ENCODE data around the gene ZDHHC7. TPM values are rescaled to one million over a fixed set of nuclear protein-coding genes. Genes with fewer than 3 reads are reported as not detected.

The ZDHHC7 gene
- total and polyA plus RNA-seq, 9 of the 15 experiments (the other 6 are each of a cell fraction or from before 2014, with no cell fraction given) = 1.7 to 49.7 (median 37.4) TPM

GRCh38 chr16:85025781-85026653 is 14.7 kb upstream of the ZDHHC7 start (continued):
- TF ChIP-seq RREB1 (CRISPR knock-in tag; IDR thresholded peaks at IDR 0.05) (0 out of 2 replicates have a peak, but pooled peaks have one; percentile 22), MAZ (CRISPR knock-in tag; conservative IDR thresholded peaks at IDR 0.05 in 1 of 2, IDR thresholded peaks at IDR 0.05 in 1 of 2) (0 out of 4 replicates have a peak, but pooled peaks of 1 of the 2 experiments have one; percentile 28), PKNOX1 (IDR thresholded peaks at IDR 0.05) (peak; percentile 49; the same call in 1 of the 2 replicates), SMARCE1 (IDR thresholded peaks at IDR 0.05) (peak; percentile 69; the same call in 1 of the 2 replicates), NR2C1 (IDR thresholded peaks at IDR 0.05) (peak; percentile 53; the same call in 1 of the 2 replicates), NR2C1 (tag; IDR thresholded peaks at IDR 0.05) (no peak; the same call in 1 of the 2 replicates), BHLHE40 (IDR thresholded peaks at IDR 0.05; ENCODE audit: low read length) (peak; percentile 3; the same call in 1 of the 2 replicates), C11orf30 (IDR thresholded peaks at IDR 0.05; ENCODE audit: low read depth) (peak; percentile 83), HDAC1 (IDR thresholded peaks at IDR 0.05) (0 out of 4 replicates have a peak, but pooled peaks of 1 of the 2 experiments have one; percentile 23), SOX6 (IDR thresholded peaks at IDR 0.05) (peak; percentile 62), KDM1A (IDR thresholded peaks at IDR 0.05) (peak; percentile 35 to 60; a peak in 2 of 4 replicates), ZFX (CRISPR knock-in tag; IDR thresholded peaks at IDR 0.05) (peak; percentile 46; the same call in 1 of the 2 replicates), SP1 (CRISPR knock-in tag; IDR thresholded peaks at IDR 0.05) (peak; percentile 77), SMAD3 (CRISPR knock-in tag; conservative IDR thresholded peaks at IDR 0.05) (0 out of 2 replicates have a peak, but pooled peaks have one; percentile 21), ZNF431 (CRISPR knock-in tag; IDR thresholded peaks at IDR 0.05) (no peak), NFE2 (IDR thresholded peaks at IDR 0.05; ENCODE audit: low read depth) (peak; percentile 93), ZZZ3 (IDR thresholded peaks at IDR 0.05) (no peak)
- TF ChIP-seq, protein P1, sequence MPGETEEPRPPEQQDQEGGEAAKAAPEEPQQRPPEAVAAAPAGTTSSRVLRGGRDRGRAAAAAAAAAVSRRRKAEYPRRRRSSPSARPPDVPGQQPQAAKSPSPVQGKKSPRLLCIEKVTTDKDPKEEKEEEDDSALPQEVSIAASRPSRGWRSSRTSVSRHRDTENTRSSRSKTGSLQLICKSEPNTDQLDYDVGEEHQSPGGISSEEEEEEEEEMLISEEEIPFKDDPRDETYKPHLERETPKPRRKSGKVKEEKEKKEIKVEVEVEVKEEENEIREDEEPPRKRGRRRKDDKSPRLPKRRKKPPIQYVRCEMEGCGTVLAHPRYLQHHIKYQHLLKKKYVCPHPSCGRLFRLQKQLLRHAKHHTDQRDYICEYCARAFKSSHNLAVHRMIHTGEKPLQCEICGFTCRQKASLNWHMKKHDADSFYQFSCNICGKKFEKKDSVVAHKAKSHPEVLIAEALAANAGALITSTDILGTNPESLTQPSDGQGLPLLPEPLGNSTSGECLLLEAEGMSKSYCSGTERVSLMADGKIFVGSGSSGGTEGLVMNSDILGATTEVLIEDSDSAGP (CRISPR knock-in tag; IDR thresholded peaks at IDR 0.05) = no peak
- TF ChIP-seq, protein P2, sequence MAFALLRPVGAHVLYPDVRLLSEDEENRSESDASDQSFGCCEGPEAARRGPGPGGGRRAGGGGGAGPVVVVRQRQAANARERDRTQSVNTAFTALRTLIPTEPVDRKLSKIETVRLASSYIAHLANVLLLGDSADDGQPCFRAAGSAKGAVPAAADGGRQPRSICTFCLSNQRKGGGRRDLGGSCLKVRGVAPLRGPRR (CRISPR knock-in tag; IDR thresholded peaks at IDR 0.05) = no peak

Data from K562 (cell line).